ENCODE measurements around the gene ZCCHC24.

DNA sequence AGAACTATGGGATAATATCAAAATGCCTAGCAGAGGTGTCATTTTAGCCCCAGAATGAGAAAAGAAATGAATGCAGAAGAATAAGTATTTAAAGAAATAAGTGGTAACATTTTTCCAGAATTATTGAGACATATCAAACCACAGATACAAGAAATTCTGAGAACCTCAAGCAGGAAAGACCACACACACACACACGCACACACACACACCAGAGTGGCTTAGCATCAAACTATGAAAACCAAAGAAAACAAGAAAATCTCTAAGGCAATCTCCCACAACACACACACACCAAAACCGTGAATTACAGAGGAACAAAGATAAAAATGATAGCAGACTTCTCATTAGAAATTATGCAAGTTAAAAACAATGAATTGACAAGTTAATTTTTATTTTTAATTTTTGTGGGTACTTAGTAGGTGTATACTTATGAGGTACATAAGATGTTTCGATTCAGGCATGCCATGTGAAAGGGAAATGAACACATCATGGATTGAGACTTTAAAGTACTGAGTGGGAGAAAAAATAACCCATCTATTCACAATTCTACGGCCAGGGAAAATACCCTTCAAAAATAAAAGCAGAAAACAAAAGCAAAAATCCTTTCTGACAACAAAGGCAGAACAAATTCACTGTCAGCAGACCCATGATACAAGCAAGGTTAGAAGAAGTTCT, 83.6 kb downstream of the ZCCHC24 start:
- TF ChIP-seq, protein P1, sequence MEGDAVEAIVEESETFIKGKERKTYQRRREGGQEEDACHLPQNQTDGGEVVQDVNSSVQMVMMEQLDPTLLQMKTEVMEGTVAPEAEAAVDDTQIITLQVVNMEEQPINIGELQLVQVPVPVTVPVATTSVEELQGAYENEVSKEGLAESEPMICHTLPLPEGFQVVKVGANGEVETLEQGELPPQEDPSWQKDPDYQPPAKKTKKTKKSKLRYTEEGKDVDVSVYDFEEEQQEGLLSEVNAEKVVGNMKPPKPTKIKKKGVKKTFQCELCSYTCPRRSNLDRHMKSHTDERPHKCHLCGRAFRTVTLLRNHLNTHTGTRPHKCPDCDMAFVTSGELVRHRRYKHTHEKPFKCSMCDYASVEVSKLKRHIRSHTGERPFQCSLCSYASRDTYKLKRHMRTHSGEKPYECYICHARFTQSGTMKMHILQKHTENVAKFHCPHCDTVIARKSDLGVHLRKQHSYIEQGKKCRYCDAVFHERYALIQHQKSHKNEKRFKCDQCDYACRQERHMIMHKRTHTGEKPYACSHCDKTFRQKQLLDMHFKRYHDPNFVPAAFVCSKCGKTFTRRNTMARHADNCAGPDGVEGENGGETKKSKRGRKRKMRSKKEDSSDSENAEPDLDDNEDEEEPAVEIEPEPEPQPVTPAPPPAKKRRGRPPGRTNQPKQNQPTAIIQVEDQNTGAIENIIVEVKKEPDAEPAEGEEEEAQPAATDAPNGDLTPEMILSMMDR (conservative IDR thresholded peaks at IDR 0.05): no peak
- TF ChIP-seq EZH2 (IDR thresholded peaks at IDR 0.05; ENCODE audit: low read depth): no peak

Data from PC-9 (cell line).